Measurements from ENCODE around the gene ZP3.
"Not testable (repeated sequence)": the region's sequence is repeated elsewhere in the genome, so short reads cannot be mapped to it uniquely, and the experiment has no call there.

Gene ZP3

GRCh38 chr7:76386691-76387260, 38.0 kb upstream of the ZP3 start:
- TF ChIP-seq CTCF (IDR thresholded peaks at IDR 0.05; ENCODE audit: low read depth, low read length): no peak
- DNase-seq (ENCODE audit: extremely low read depth, low read depth): no peak

DNA sequence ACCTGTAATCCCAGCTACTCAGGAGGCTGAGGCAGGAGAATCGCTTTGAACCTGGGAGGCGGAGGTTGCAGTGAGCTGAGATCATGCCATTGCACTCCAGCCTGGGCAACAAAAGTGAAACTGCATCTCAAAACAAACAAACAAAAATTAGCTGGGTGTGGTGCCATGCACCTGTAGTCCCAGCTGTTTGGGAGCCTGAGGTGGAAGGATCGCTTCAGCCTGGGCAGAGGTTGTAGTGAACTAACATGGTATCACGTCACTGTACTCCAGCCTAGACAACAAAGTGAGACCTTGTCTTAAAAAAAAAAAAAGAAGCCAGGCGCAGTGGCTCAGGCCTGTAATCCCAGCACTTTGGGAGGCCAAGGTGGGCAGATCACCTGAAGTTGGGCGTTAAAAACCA, 37.0 kb upstream of the ZP3 start:
- not testable (repeated sequence) for DNase-seq (ENCODE audit: extremely low read depth, low read depth)

- TF ChIP-seq CTCF (IDR thresholded peaks at IDR 0.05; ENCODE audit: low read depth, low read length): no peak
- DNase-seq (ENCODE audit: extremely low read depth, low read depth): no peak
These were observed 34.7 kb upstream of the ZP3 start for GRCh38 chr7:76390092-76390491.

- DNase-seq (ENCODE audit: extremely low read depth, low read depth): no peak
- TF ChIP-seq CTCF (IDR thresholded peaks at IDR 0.05; ENCODE audit: low read depth, low read length): no peak
These were observed 32.1 kb upstream of the ZP3 start for GRCh38 chr7:76392531-76393115.

DNA sequence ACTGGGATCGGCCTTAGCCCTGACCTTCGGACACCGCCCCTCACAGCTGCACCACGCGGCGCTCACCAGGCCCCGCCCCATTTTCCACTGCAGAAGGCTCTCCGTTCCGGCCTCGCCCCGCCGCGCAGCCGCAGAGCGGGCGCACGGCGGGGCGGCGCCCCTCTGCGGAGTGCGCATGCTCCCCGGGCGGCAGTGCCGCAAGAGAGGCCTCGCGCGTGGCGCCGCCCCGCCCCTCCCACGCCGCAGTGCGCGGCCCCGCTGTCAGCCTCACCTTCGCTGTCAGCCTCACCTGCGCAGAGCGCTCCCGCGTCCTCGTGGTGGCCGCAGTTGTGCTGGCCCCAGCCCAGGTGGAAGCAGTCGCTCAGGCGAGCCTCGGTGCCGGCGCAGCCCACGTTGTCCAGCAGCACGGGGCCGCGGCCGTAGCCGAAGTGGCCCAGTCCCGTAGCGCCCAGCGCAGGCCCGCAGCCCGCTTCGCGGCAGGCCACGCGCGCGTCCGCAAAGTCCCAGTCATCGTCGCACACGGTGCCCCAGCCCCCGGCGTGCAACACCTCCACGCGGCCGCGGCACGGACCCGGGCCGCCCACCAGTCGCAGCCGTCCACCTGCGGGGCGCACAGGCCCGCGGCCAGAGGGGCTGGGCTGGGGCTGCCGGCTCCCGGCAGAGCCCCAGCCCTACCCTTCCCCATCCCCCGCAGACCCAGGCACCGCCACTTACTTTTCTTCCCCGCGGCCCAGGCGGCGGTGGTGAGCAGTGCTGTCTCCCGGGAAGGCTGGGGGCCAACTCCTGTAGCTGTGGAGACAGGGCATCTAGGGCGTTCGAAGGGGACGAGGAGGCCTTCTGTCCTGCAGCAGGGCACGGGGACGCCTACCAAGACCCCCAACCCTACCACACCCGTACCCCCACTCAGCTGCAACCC, 31.4 kb upstream of the ZP3 start:
- TF ChIP-seq CTCF (IDR thresholded peaks at IDR 0.05; ENCODE audit: low read depth, low read length): no peak
- DNase-seq (ENCODE audit: extremely low read depth, low read depth): peak; percentile 54

DNA sequence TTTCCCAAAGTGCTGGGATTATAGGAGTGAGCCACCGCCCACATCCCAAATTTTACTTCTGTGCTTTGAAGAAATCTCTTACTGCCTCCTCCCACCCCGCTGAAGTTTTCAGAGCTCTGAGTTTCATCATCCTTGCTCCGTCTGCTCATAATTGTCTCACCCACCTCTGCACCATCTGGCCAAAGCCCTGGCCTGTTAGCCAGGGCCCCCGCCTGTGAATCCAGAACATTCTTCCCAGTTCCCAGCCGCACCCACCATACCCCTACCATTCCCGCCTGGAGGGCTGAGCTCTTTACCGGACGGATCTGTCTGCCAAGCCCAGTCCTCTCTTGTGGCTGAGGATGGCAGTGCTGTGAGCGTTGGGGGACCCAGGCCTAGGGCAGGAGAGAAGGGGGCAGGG, 29.8 kb upstream of the ZP3 start:
- TF ChIP-seq CTCF (IDR thresholded peaks at IDR 0.05; ENCODE audit: low read depth, low read length): no peak
- no peak for DNase-seq (ENCODE audit: extremely low read depth, low read depth)

DNA sequence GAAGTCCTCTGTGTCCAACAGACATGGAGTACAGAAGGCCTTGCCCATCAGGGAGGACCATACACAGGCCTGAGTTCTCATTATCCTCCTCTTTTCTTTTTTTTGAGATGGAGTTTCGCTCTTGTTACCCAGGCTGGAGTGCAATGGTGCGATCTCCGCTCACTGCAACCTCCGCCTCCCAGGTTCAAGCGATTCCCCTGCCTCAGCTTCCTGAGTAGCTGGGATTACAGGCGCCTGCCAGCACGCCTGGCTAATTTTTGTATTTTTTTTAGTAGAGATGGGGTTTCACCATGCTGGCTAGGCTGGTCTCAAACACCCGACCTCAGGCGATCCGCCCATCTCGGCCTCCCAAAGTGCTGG, 29.2 kb upstream of the ZP3 start:
- not testable (repeated sequence) for DNase-seq (ENCODE audit: extremely low read depth, low read depth)

GRCh38 chr7:76395965-76396726, 28.6 kb upstream of the ZP3 start:
- no peak for TF ChIP-seq CTCF (IDR thresholded peaks at IDR 0.05; ENCODE audit: low read depth, low read length)
- DNase-seq (ENCODE audit: extremely low read depth, low read depth): no peak
